Measurements from ENCODE around the gene CEP350.

Gene CEP350

GRCh38 chr1:180092931-180093650 lies 138.5 kb downstream of the CEP350 start:
- no peaks in the 10 kb centered on the region for H3K27me3 ChIP-seq (ENCODE audit: insufficient read depth, low read length)
- no peaks in the 10 kb centered on the region for H3K9me2 ChIP-seq (ENCODE audit: low read depth, low read length)
- peaks cover 81% of the 10 kb centered on the region for H3K36me3 ChIP-seq (ENCODE audit: insufficient read depth, low read length)
- no peaks in the 10 kb centered on the region for H4K20me1 ChIP-seq (ENCODE audit: insufficient read depth, low read length)
- no peaks in the 10 kb centered on the region for H3K79me2 ChIP-seq (ENCODE audit: insufficient read depth, low read length)
- H3F3A ChIP-seq (ENCODE audit: insufficient read depth, low read length): no peaks in the 10 kb centered on the region
- no peaks in the 10 kb centered on the region for H3K4me1 ChIP-seq (ENCODE audit: insufficient read depth, low read length, severe bottlenecking)
- H3K27ac ChIP-seq (ENCODE audit: low read depth, low read length, poor library complexity, severe bottlenecking): no peak overlapping the region
- no peak overlapping the region for H2AFZ ChIP-seq (ENCODE audit: low read length)
- H3K9ac ChIP-seq (ENCODE audit: low read length): no peak overlapping the region
- no peak overlapping the region for H3K4me3 ChIP-seq (ENCODE audit: low read depth, low read length, poor library complexity, severe bottlenecking)
- no peak for TF ChIP-seq CTCF (IDR thresholded peaks at IDR 0.05; ENCODE audit: low read length)
- H3K4me2 ChIP-seq (ENCODE audit: low read length): no peak overlapping the region
- H3K9me3 ChIP-seq (ENCODE audit: low read length): no peaks in the 10 kb centered on the region

GRCh38 chr1:180094705-180095295 lies 140.2 kb downstream of the CEP350 start:
- no peaks in the 10 kb centered on the region for H3K9me2 ChIP-seq (ENCODE audit: low read depth, low read length)
- H3K27me3 ChIP-seq (ENCODE audit: insufficient read depth, low read length): no peaks in the 10 kb centered on the region
- no peak overlapping the region for H3K27ac ChIP-seq (ENCODE audit: low read depth, low read length, poor library complexity, severe bottlenecking)
- no peaks in the 10 kb centered on the region for H3K4me1 ChIP-seq (ENCODE audit: insufficient read depth, low read length, severe bottlenecking)
- H3K9ac ChIP-seq (ENCODE audit: low read length): no peak overlapping the region
- no peaks in the 10 kb centered on the region for H3F3A ChIP-seq (ENCODE audit: insufficient read depth, low read length)
- H4K20me1 ChIP-seq (ENCODE audit: insufficient read depth, low read length): no peaks in the 10 kb centered on the region
- H3K79me2 ChIP-seq (ENCODE audit: insufficient read depth, low read length): no peaks in the 10 kb centered on the region
- H3K4me2 ChIP-seq (ENCODE audit: low read length): no peak overlapping the region
- TF ChIP-seq CTCF (IDR thresholded peaks at IDR 0.05; ENCODE audit: low read length) (no peak), EZH2 (IDR thresholded peaks at IDR 0.05; ENCODE audit: borderline replicate concordance, low read length) (no peak)
- H2AFZ ChIP-seq (ENCODE audit: low read length): no peak overlapping the region
- peaks cover 80% of the 10 kb centered on the region for H3K36me3 ChIP-seq (ENCODE audit: insufficient read depth, low read length)
- H3K9me3 ChIP-seq (ENCODE audit: low read length): no peaks in the 10 kb centered on the region
- no peak overlapping the region for H3K4me3 ChIP-seq (ENCODE audit: low read depth, low read length, poor library complexity, severe bottlenecking)

DNA sequence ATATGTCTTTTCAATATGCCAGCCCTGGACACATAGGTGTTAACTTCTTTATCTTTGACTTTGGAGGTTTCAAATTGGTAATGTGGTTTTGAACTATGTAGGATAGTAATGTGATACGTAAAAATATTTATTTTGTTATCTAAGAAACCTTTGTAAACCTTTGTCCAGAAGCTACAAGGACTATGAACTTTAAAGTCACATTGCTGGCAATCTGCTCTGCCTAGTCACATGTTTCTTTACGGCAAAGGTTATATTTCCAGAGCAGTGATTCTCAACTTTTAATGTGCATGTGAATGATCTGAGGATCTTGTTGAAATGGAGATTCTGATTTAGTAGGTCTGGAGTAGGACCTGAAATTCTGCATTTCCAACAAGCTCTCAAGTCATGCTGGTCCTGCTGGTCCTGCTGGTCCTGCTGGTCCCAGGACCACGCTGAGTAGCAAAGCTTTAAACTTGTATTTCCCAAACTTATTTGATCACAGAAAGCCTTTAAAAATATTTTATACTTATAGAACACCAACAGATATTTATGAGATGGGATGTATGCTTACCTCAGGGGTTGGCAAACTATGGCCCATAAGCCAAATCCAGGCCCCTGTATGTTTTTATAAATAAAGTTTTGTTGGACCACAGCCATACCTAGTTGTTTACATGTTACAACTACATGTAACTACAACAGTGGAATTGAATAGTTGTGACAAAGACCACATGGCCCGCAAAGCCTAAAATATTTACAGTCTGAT lies 142.1 kb downstream of the CEP350 start:
- no peaks in the 10 kb centered on the region for H3K4me1 ChIP-seq (ENCODE audit: insufficient read depth, low read length, severe bottlenecking)
- no peak for TF ChIP-seq CTCF (IDR thresholded peaks at IDR 0.05; ENCODE audit: low read length)
- TF ChIP-seq EZH2 (IDR thresholded peaks at IDR 0.05; ENCODE audit: borderline replicate concordance, low read length): no peak
- no peaks in the 10 kb centered on the region for H3K27me3 ChIP-seq (ENCODE audit: insufficient read depth, low read length)
- H2AFZ ChIP-seq (ENCODE audit: low read length): no peak overlapping the region
- no peak overlapping the region for H3K4me2 ChIP-seq (ENCODE audit: low read length)
- H3K9me3 ChIP-seq (ENCODE audit: low read length): no peaks in the 10 kb centered on the region
- H3K9me2 ChIP-seq (ENCODE audit: low read depth, low read length): no peaks in the 10 kb centered on the region
- H3K9ac ChIP-seq (ENCODE audit: low read length): no peak overlapping the region
- no peaks in the 10 kb centered on the region for H3F3A ChIP-seq (ENCODE audit: insufficient read depth, low read length)
- no peak overlapping the region for H3K4me3 ChIP-seq (ENCODE audit: low read depth, low read length, poor library complexity, severe bottlenecking)
- no peak overlapping the region for H3K27ac ChIP-seq (ENCODE audit: low read depth, low read length, poor library complexity, severe bottlenecking)
- no peaks in the 10 kb centered on the region for H4K20me1 ChIP-seq (ENCODE audit: insufficient read depth, low read length)
- no peaks in the 10 kb centered on the region for H3K79me2 ChIP-seq (ENCODE audit: insufficient read depth, low read length)
- H3K36me3 ChIP-seq (ENCODE audit: insufficient read depth, low read length): peaks cover 87% of the 10 kb centered on the region
